Stimulated activated CD4-positive, alpha-beta T cell treated with anti-CD3 and anti-CD28 coated beads, Interleukin-15, amount 100 ng/mL, for 24 hours (primary cell): ENCODE data around the gene UBXN10.
A peak's percentile ranks its signal among the peaks of the same experiment; 100 is the strongest.

ENCODE experiments used
- DNase-seq: peaks from one replicate; pipeline ENCODE4 v3.0.0-alpha.2; 2020

UBXN10 gene

GRCh38 chr1:20185834-20186782, at the start of gene UBXN10, which contains the start of gene PLA2G2C:
Gene UBXN10 (plus strand): TSS chr1:20186096. CDS start chr1:20190562, 4,466 bp downstream.
Gene PLA2G2C (minus strand): TSS chr1:20186518. CDS start chr1:20177363, 9,155 bp downstream.
- DNase-seq, result peak; percentile 89

- DNase-seq, result no peak
Measured at GRCh38 chr1:20136249-20136648, 49.6 kb upstream of the UBXN10 start.

- no peak for DNase-seq
Measured at GRCh38 chr1:20137055-20137454, 48.8 kb upstream of the UBXN10 start.

GRCh38 chr1:20137604-20138003, 48.3 kb upstream of the UBXN10 start:
- no peak for DNase-seq

GRCh38 chr1:20138346-20138745, 47.5 kb upstream of the UBXN10 start:
- DNase-seq, result no peak

- DNase-seq, result no peak
Measured at GRCh38 chr1:20138961-20139550, 46.8 kb upstream of the UBXN10 start, which contains the start of gene PLA2G2F. Gene PLA2G2F (plus strand): TSS chr1:20139323. CDS start chr1:20139428, 105 bp downstream.

- no peak for DNase-seq
Measured at GRCh38 chr1:20139776-20140612, 45.9 kb upstream of the UBXN10 start.

GRCh38 chr1:20141001-20141400, 44.9 kb upstream of the UBXN10 start:
- DNase-seq, result no peak

GRCh38 chr1:20141466-20141865, 44.4 kb upstream of the UBXN10 start:
- DNase-seq, result no peak

GRCh38 chr1:20142001-20142710, 43.7 kb upstream of the UBXN10 start:
- no peak for DNase-seq

- DNase-seq, result no peak
Measured at GRCh38 chr1:20143318-20143717, 42.6 kb upstream of the UBXN10 start.

- no peak for DNase-seq
Measured at GRCh38 chr1:20143734-20144565, 41.9 kb upstream of the UBXN10 start.

GRCh38 chr1:20147846-20148570, 37.9 kb upstream of the UBXN10 start:
- DNase-seq, result no peak

GRCh38 chr1:20148571-20149500, 37.1 kb upstream of the UBXN10 start:
- no peak for DNase-seq

GRCh38 chr1:20149601-20150325, 36.1 kb upstream of the UBXN10 start:
- no peak for DNase-seq

- no peak for DNase-seq
Measured at GRCh38 chr1:20150326-20150705, 35.6 kb upstream of the UBXN10 start.

GRCh38 chr1:20150969-20151368, 34.9 kb upstream of the UBXN10 start:
- no peak for DNase-seq

- DNase-seq, result peak; percentile 85
Measured at GRCh38 chr1:20151906-20152598, 33.8 kb upstream of the UBXN10 start.
